Epithelial cell of esophagus (primary cell): Measurements from ENCODE around the gene TTC32.

Experiments used
- DNase-seq: peaks from one replicate; pipeline ENCODE4 v3.0.0; 2010; ENCODE audit warnings: low read depth
- H3K4me3 ChIP-seq: 2 replicates; pipeline ENCODE4 v1.5.1; 2011; ENCODE audit warnings: mild to moderate bottlenecking, low read length, control low read depth
- CTCF ChIP-seq: IDR thresholded peaks from 2 replicates; pipeline ENCODE4 v1.5.1; 2011; ENCODE audit warnings: low read depth, mild to moderate bottlenecking, low read length, control low read depth, inconsistent platforms; ENCODE audit not compliant: insufficient read depth; ENCODE audit errors: missing control alignments

The TTC32 gene

GRCh38 chr2:19888831-19889230 lies 13.0 kb downstream of the TTC32 start:
- TF ChIP-seq CTCF, result no peak
- no peak overlapping the region for H3K4me3 ChIP-seq
- DNase-seq, result no peak

- DNase-seq, result no peak
Observed at GRCh38 chr2:19887510-19887909, 14.3 kb downstream of the TTC32 start.

GRCh38 chr2:19886261-19886660 lies 15.5 kb downstream of the TTC32 start:
- no peak overlapping the region for H3K4me3 ChIP-seq
- no peak for TF ChIP-seq CTCF
- no peak for DNase-seq

More at GRCh38 chr2:19887510-19887909, 14.3 kb downstream of the TTC32 start:
- H3K4me3 ChIP-seq, result no peak overlapping the region
- TF ChIP-seq CTCF, result no peak

GRCh38 chr2:19885791-19886190 lies 16.0 kb downstream of the TTC32 start:
- H3K4me3 ChIP-seq, result no peak overlapping the region
- no peak for DNase-seq
- TF ChIP-seq CTCF, result no peak

- TF ChIP-seq CTCF, result no peak
- no peak overlapping the region for H3K4me3 ChIP-seq
- DNase-seq, result no peak
Observed at GRCh38 chr2:19883971-19884720, 17.6 kb downstream of the TTC32 start.

GRCh38 chr2:19883486-19883885 lies 18.3 kb downstream of the TTC32 start:
- no peak for DNase-seq
- no peak overlapping the region for H3K4me3 ChIP-seq
- TF ChIP-seq CTCF, result no peak

GRCh38 chr2:19882286-19882685 lies 19.5 kb downstream of the TTC32 start:
- no peak overlapping the region for H3K4me3 ChIP-seq
- no peak for DNase-seq
- TF ChIP-seq CTCF, result no peak
